GM18909 (cell line): Measurements from ENCODE around the gene SCGB3A2.
A peak's percentile ranks its signal among the peaks of the same experiment; 100 is the strongest.

Source experiments
- ATAC-seq: cut with Tn5 transposase; IDR thresholded peaks from one replicate; pipeline ENCODE4 v1.9.1; 2021; ENCODE audit warnings: mild to moderate bottlenecking; ENCODE audit not compliant: unreplicated experiment, poor library complexity

SCGB3A2 gene

GRCh38 chr5:147901599-147902039 lies 23.1 kb downstream of the SCGB3A2 start:
- ATAC-seq = no peak

DNA sequence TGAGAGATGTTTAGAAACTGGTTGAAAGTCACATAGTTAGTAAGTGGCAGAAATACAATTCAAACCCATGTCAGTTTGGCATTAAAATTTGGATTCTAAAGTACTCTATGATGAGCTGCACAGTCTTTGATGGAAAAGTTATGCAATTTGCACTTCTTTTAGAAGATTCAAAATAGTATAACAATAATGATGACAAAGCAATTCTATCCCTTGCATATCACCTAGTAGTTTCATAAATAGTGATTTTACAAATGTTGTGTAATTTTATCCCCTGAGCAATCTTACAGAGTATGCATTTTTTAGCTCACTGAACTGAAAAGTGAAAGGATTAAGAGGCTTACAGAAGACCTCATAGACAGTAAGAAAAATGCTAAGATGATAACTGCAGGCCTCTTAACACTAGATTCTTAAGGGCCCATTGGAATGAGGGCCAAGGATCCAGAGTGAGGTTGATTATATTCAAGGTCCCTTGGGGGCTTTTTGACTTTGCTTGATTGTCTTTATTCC lies 24.2 kb downstream of the SCGB3A2 start:
- ATAC-seq = no peak

- no peak for ATAC-seq
Observed at GRCh38 chr5:147904110-147904509, 25.6 kb downstream of the SCGB3A2 start.

DNA sequence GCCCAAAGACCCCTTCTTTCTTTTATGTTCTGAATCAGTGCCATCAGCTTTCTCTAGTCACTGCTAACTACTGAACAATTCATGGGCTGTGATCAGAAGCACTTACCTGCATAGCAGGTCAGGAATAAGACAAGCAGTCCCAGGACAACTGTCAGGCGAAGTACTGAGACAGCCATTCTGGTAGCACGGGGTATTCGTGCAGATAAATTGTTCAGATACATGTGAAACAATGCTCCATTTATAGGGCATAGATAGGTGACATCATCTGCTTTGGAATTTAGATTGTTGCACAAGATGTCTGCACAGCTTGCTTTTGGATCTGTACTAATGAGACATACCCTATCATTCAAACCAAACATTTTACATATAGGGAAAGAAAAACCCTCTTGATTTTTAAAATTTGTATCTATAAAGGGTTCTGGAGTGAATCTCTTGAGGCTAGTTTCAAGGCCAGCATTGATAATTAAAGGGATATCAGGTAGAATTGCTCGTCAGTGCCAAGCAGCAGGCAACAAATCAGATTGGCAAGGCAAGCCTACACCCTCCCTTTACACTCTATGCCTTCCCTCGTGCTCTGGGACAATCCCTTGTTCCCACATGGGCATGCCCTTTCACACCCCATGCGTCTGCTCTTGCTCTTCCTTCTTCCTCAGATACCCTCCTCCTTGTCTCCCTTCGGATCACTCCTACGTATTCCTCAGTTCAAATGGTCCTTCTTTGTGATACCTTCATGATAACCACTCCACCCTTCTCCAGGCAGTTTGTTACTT lies 28.0 kb downstream of the SCGB3A2 start, which contains the start of gene C5orf46:
Gene C5orf46 (minus strand): TSS at position 213 of the 770 bp plus-strand sequence. CDS start 37 bp downstream, at position 176.
- ATAC-seq = no peak

DNA sequence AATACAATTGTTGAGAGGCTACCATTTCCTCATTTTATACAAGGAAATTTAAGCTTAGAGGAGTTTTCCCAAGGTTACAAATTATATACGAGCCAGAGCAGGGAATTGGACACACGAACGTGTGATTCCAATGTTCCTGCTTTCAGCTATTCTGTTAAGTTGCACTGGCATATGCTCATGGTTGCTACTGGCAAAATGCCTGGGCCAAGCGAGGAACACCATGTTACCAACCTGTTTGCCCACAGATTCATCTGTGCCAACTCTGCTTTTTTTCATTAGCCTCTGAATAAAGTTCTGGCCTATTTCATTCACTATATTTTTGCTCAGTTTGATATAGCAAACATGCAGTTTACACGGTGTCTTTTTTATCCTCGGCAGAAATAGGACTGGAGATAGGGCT lies 32.9 kb downstream of the SCGB3A2 start:
- no peak for ATAC-seq

GRCh38 chr5:147912011-147912410 lies 33.5 kb downstream of the SCGB3A2 start:
- ATAC-seq = no peak

- no peak for ATAC-seq
Observed at GRCh38 chr5:147913786-147914185, 35.3 kb downstream of the SCGB3A2 start.

DNA sequence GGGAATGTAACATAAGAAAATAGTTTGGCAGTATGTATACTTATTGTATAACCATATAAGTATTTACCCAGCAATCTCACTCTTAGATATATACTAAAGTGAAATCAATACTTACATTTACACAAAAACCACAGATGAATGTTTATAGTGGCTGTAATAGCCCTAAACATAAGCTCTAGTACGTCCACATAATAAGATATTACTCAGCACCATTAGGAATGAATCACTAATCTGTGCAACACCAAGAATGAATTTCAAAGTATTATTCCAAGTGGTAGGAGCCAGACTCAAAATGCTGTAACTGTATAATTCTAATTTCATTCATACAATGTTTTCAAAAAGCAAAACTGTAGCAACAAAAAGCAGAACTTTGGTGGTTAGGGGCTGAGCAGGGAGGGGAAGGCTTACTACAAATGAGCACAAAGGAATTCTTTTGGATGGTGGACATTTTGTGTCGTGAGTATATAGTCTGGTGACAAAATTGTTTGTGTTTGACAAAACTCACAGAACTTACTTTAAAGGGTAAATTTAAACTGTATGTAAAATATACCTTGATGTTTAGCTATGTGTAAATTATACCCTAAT lies 39.7 kb downstream of the SCGB3A2 start:
- no peak for ATAC-seq

DNA sequence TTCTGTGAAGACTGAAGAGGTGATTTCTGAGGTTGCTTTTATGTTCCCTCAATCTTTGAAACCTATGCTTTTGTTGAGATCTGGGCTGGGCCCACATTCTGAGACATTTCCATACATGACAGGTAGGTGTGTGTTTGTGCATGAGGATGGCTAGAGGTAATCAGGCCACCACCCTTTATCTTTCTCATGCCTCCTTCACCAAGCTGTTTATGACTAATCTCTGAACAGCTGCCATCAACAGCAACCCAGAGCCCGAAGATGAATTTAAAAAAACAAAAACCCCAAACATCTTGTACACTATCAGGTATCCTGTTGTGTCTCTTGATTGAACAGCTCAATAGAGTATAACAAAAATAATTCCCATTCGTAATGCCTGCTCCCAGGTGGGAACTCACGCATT lies 40.4 kb downstream of the SCGB3A2 start:
- no peak for ATAC-seq

DNA sequence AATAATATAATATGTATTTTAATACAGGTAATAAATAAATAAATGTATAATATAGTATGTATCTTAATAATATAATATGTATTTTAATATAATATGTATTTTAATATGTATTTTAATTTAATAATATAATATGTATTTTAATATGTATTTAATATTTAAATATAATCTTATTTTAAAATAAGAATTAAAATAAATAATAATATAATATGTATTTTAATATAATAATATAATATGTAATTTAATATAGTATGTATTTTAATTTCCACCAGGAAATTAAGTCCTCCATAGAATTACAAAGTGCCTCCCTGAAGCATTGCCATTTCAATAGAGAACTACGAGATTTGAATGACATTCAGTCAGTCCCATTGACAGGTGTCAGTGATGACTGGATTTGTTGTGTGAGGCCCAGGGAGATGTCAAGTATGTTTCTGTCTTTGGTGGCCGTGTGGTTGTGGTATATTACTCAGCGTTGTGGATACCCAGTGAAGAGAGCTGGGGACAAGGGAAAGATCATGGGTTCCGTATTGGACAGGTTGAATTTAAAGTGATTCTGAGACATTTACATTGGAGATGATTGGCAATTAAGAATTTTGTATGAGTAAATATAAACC lies 42.0 kb downstream of the SCGB3A2 start:
- ATAC-seq = no peak

GRCh38 chr5:147921136-147921535 lies 42.6 kb downstream of the SCGB3A2 start:
- ATAC-seq = no peak

- ATAC-seq = no peak
Observed at GRCh38 chr5:147925020-147925419, 46.5 kb downstream of the SCGB3A2 start.

DNA sequence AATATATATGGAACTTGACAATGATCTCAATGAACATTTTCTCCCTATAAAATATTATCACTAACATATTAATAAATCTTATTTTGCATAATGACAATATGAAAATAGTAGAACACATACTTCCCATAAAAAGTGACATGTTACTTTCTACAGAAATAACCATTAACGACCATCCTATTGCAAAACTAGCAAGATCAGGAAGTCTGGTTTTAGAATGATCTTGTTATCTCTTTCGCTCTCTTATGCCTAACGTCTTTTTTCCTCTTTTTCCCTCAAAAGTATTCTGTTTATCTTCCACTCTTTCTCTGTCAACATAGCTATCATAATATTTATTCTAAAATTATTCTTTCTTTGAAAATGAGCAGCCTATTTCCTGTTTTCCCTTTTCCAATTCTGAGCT lies 49.4 kb downstream of the SCGB3A2 start:
- no peak for ATAC-seq

DNA sequence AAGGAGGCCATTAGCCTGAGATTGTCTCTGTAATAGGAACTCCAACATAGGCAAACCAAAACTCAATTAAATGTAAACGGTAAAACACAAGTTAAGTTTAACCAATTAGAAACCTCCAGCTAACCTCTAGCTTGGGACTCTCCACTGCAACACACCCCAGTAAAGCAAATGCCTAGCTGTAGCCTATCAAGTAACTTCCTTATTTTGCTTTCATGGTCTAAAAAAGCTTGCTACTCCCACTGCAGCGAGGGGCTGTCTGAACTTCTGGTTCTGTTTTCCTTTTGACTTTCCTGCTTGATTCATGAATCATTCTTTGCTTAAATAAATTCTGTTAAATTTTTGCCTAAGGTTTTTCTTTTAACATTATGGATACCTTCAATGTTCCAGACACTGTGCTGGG lies 52.3 kb downstream of the SCGB3A2 start:
- peak; percentile 65 for ATAC-seq
